Endothelial cell (in vitro differentiated cells): Measurements from ENCODE around the gene OR6X1. TPM values are rescaled to one million over a fixed set of nuclear protein-coding genes. Genes with fewer than 3 reads are reported as not detected.

Experiments used
- DNase-seq: peaks from one replicate; pipeline ENCODE4 v3.0.0; 2021; ENCODE audit warnings: low spot score
- H3K27ac Mint-ChIP-seq: one replicate; pipeline ENCODE4 v1.8.0; 2021; ENCODE audit warnings: mixed read lengths, inconsistent platforms; ENCODE audit not compliant: unreplicated experiment
- H3K27me3 Mint-ChIP-seq: one replicate; pipeline ENCODE4 v1.8.0; 2021; ENCODE audit warnings: mild to moderate bottlenecking, moderate library complexity, mixed read lengths, inconsistent platforms; ENCODE audit not compliant: unreplicated experiment
- H3K36me3 Mint-ChIP-seq: one replicate; pipeline ENCODE4 v1.8.0; 2021; ENCODE audit warnings: mild to moderate bottlenecking, low read depth, mixed read lengths, inconsistent platforms; ENCODE audit not compliant: unreplicated experiment
- H3K4me1 Mint-ChIP-seq: one replicate; pipeline ENCODE4 v1.8.0; 2021; ENCODE audit warnings: mild to moderate bottlenecking, mixed read lengths, inconsistent platforms; ENCODE audit not compliant: unreplicated experiment
- H3K4me3 Mint-ChIP-seq: one replicate; pipeline ENCODE4 v1.8.0; 2021; ENCODE audit warnings: mild to moderate bottlenecking, mixed read lengths, inconsistent platforms; ENCODE audit not compliant: unreplicated experiment
- H3K9me3 Mint-ChIP-seq: one replicate; pipeline ENCODE4 v1.8.0; 2021; ENCODE audit warnings: mixed read lengths, inconsistent platforms; ENCODE audit not compliant: unreplicated experiment
- CTCF ChIP-seq: fragments of 200-600 bp; sonication (generic); IDR thresholded peaks from one replicate; pipeline ENCODE4 v1.5.0; 2021; ENCODE audit warnings: antibody characterized with exemption; ENCODE audit not compliant: unreplicated experiment
- total RNA-seq: library from RNA; stranded (reverse); fragmentation: NEBNext Ultra II Directional; extraction: Animal tissue kit (Norgen Biotek cat#: 25700); gene quantifications from one replicate; pipeline ENCODE4 v1.2.1, GENCODE V29; 2021; ENCODE audit not compliant: unreplicated experiment

The OR6X1 gene
- total RNA-seq, 1 donor from 2014 or later: not detected

DNA sequence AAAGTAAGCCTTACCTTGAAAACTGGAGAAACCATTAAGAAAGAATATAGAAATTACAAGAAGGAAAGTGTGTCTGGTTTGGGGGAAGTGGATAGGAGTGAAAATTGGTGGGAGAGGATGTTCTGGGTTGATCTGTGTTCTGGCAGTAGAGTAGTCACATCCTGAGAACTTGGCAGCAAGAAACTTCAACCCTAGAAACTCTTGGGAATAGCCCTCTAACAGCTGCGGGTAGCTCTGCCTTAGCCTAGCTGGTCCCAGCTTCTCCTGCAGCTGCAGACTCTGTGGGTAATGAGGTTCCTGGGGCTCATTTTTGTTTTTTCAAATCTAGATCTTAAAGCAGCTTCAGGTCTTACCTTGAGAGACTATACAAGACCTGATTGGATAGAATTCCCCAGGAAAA lies 24.2 kb upstream of the OR6X1 start:
- no peaks in the 10 kb centered on the region for H3K27me3 Mint-ChIP-seq
- H3K9me3 Mint-ChIP-seq: no peaks in the 10 kb centered on the region
- no peak for DNase-seq
- peaks cover 4% of the 10 kb centered on the region for H3K4me1 Mint-ChIP-seq
- H3K36me3 Mint-ChIP-seq: peaks cover 4% of the 10 kb centered on the region
- TF ChIP-seq CTCF: no peak
- no peak overlapping the region for H3K27ac Mint-ChIP-seq
- H3K4me3 Mint-ChIP-seq: no peak overlapping the region

DNA sequence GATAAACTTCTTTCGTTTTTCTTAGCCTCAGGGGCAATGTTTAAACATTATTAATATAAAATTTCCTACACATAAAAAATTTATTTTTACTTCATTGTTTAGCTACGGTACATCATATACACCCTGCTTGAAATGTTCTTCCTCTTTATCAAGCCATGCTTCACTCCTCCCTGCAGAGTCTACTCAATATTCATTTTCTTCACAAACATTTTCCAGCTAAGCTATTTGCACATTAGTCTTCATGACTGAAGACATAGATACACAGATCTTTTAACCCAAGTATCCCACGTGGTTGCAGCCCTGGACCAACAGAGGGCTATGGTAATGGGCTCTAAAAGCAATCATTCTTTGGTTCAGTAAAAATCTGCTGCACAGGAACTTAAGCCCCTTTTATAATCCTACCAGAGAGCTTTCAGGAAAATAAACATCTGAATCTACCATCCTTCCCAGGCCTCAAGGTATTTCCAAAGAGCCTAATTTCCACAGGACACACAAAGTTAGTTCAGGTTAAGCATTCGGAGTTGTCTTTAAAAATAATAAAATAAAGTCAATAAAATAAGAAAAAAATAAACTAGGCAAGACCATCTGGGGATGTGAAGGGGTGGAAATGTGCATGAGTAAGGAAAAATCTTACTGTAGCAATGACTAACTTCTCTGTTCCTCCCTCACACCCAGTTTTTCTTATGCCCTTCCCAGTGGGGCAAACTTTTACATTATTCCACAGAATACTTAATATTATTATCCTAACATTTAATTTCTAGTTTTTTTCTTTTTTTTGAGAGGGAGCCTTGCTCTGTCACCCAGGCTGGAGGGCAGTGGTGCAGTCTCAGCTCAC lies 21.6 kb upstream of the OR6X1 start:
- DNase-seq: no peak
- no peak for TF ChIP-seq CTCF
- no peaks in the 10 kb centered on the region for H3K27me3 Mint-ChIP-seq
- no peak overlapping the region for H3K27ac Mint-ChIP-seq
- H3K4me3 Mint-ChIP-seq: no peak overlapping the region
- H3K9me3 Mint-ChIP-seq: no peaks in the 10 kb centered on the region
- H3K36me3 Mint-ChIP-seq: peaks cover 4% of the 10 kb centered on the region
- peaks cover 7% of the 10 kb centered on the region for H3K4me1 Mint-ChIP-seq

GRCh38 chr11:123775289-123775688 lies 21.0 kb upstream of the OR6X1 start:
- Mint-ChIP-seq H3K9me3 (no peaks in the 10 kb centered on the region), H3K4me3 (no peak overlapping the region), H3K27me3 (no peaks in the 10 kb centered on the region), H3K36me3 (peaks cover 4% of the 10 kb centered on the region), H3K4me1 (peaks cover 7% of the 10 kb centered on the region), H3K27ac (no peak overlapping the region)
- no peak for DNase-seq
- no peak for TF ChIP-seq CTCF

DNA sequence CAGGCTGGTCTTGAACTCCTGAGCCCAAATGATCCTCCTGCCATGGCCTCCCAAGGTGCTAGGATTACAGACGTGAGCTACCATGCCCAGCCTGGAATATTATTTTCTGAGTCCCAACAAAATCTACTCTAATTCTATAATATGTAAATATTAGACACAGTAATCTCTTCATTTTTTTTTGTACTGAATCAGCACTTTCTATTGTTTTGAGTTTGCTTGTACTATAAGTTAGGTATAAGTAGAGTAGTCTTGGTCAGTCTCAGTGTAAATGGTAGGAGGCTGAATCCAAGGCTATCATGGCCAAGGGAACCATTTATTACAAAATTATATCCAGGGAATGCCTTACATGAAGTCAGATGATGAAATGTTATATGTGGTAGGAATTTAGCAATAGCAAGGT lies 19.6 kb upstream of the OR6X1 start:
- no peak for DNase-seq
- Mint-ChIP-seq H3K9me3 (no peaks in the 10 kb centered on the region), H3K27ac (no peak overlapping the region), H3K4me3 (no peak overlapping the region), H3K36me3 (peaks cover under 1% of the 10 kb centered on the region), H3K27me3 (no peaks in the 10 kb centered on the region), H3K4me1 (peaks cover 4% of the 10 kb centered on the region)
- TF ChIP-seq CTCF: no peak

- H3K27ac Mint-ChIP-seq: no peak overlapping the region
- no peaks in the 10 kb centered on the region for H3K27me3 Mint-ChIP-seq
- no peak for DNase-seq
- H3K4me3 Mint-ChIP-seq: no peak overlapping the region
- TF ChIP-seq CTCF: no peak
- peaks cover 3% of the 10 kb centered on the region for H3K4me1 Mint-ChIP-seq
- no peaks in the 10 kb centered on the region for H3K36me3 Mint-ChIP-seq
- no peaks in the 10 kb centered on the region for H3K9me3 Mint-ChIP-seq
Observed at GRCh38 chr11:123773026-123773425, 18.7 kb upstream of the OR6X1 start.
